ENCODE results near the gene PDE11A. TPM values are rescaled to one million over a fixed set of nuclear protein-coding genes. Genes with fewer than 3 reads are reported as not detected.

The PDE11A gene
- total RNA-seq, 1 donor: under 0.01 TPM

- H3K4me3 ChIP-seq (ENCODE audit: low read length): no peak overlapping the region
- H3K4me1 ChIP-seq (ENCODE audit: insufficient read depth, low read length): no peaks in the 10 kb centered on the region
- H3K9me3 ChIP-seq (ENCODE audit: low read depth, low read length): no peaks in the 10 kb centered on the region
- H3K27me3 ChIP-seq (ENCODE audit: insufficient read depth, low read length): no peaks in the 10 kb centered on the region
These were observed 498.2 kb downstream of the PDE11A start for GRCh38 chr2:177574356-177574755.

Other genes with a start within 250 kb of the PDE11A start
- 10.0 TPM for gene RBM45, start 39.7 kb upstream of the PDE11A start, total RNA-seq
- 0.21 TPM for gene OSBPL6, start 121.7 kb upstream of the PDE11A start, total RNA-seq